ENCODE data around the gene DOCK8.
"Not testable (repeated sequence)": the region's sequence is repeated elsewhere in the genome, so short reads cannot be mapped to it uniquely, and the experiment has no call there.

The DOCK8 gene

GRCh38 chr9:214648-215493 is at the start of gene DOCK8:
TSS of gene DOCK8 (plus strand) at chr9:214865. CDS start at chr9:214977, 112 bp downstream.
- peak; percentile 91 for DNase-seq

- not testable (repeated sequence) for DNase-seq
Measured at GRCh38 chr9:169757-170156, 44.9 kb upstream of the DOCK8 start.

GRCh38 chr9:178140-178825 is 36.4 kb upstream of the DOCK8 start:
- DNase-seq, result not testable (repeated sequence)

GRCh38 chr9:178970-179383 is 35.7 kb upstream of the DOCK8 start, which contains the start of gene ZNG1A:
TSS of gene ZNG1A (minus strand) at chr9:179056. CDS start at chr9:178969, 87 bp downstream.
- peak; percentile 39 for DNase-seq

GRCh38 chr9:199601-200000 is 15.1 kb upstream of the DOCK8 start:
- not testable (repeated sequence) for DNase-seq

- DNase-seq, result peak; percentile 51
Measured at GRCh38 chr9:206481-206880, 8.2 kb upstream of the DOCK8 start.

GRCh38 chr9:209143-209758 is 5.4 kb upstream of the DOCK8 start:
- DNase-seq, result peak; percentile 79

GRCh38 chr9:211036-211435 is 3.6 kb upstream of the DOCK8 start:
- DNase-seq, result no peak

- peak; percentile 74 for DNase-seq
Measured at GRCh38 chr9:211557-211956, 3.1 kb upstream of the DOCK8 start.

GRCh38 chr9:212297-212696 is 2.4 kb upstream of the DOCK8 start:
- peak; percentile 92 for DNase-seq

GRCh38 chr9:213901-214300 is 764 bp upstream of the DOCK8 start:
- DNase-seq, result not testable (repeated sequence)

- DNase-seq, result no peak
Measured at GRCh38 chr9:214351-214647, 366 bp upstream of the DOCK8 start.

GRCh38 chr9:215631-216155 is 1.0 kb downstream of the DOCK8 start:
- DNase-seq, result no peak

- DNase-seq, result peak; percentile 39
Measured at GRCh38 chr9:216866-217265, 2.2 kb downstream of the DOCK8 start.

- DNase-seq, result no peak
Measured at GRCh38 chr9:217950-218349, 3.3 kb downstream of the DOCK8 start.

- not testable (repeated sequence) for DNase-seq
Measured at GRCh38 chr9:219036-219435, 4.4 kb downstream of the DOCK8 start.

GRCh38 chr9:219670-220365 is 5.2 kb downstream of the DOCK8 start:
- DNase-seq, result peak; percentile 64

- DNase-seq, result peak; percentile 68
Measured at GRCh38 chr9:221989-222776, 7.5 kb downstream of the DOCK8 start.

GRCh38 chr9:223152-223551 is 8.5 kb downstream of the DOCK8 start:
- peak; percentile 56 for DNase-seq

GRCh38 chr9:224026-224425 is 9.4 kb downstream of the DOCK8 start:
- DNase-seq, result no peak

GRCh38 chr9:224582-225520 is 10.2 kb downstream of the DOCK8 start:
- no peak for DNase-seq
